Stimulated activated CD4-positive, alpha-beta T cell treated with anti-CD3 and anti-CD28 coated beads, Interleukin-1b, Interleukin-23, amount 100 ng/mL, for 48 hours (primary cell): ENCODE measurements around the gene HEG1.
"Not testable (repeated sequence)": the region's sequence is repeated elsewhere in the genome, so short reads cannot be mapped to it uniquely, and the experiment has no call there.

Experiments
- DNase-seq: peaks from one replicate; pipeline ENCODE4 v3.0.0-alpha.2; 2020

HEG1 gene

DNA sequence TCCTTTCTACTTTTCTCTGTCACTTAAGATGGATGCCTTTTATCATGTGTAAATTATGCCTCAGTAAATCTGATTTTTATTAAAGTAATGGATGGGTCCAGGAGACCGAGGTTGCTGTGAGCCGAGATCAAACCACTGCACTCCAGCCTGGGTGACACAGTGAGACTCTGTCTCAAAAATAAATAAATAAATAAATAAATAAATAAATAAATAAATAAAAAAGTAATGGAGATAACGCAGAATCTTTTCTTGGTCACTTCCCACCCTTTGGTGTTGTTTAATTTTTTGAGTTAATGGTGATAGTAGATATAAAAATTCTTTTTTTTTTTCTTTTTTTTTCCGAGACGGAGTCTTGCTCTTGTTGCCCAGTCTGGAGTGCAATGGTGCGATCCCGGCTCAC, 77.2 kb downstream of the HEG1 start:
- DNase-seq, result no peak

DNA sequence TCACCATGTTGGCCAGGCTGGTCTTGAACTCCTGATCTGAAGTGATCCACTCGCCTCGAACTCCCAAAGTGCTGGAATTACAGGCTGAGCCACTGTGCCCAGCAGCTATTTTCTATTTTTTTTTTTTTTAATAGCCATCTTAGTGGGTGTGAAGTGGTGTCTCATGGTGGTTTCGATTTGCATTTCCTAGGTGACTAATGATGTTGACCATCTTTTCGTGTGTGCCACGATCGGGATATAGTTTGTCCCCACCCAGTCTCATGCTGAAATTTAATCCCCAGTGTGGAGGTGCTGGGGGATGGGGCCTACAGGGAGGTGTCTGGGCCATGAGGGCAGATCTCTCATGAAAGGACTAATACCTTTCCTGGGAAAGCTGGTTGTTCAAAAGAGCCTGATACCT, 79.4 kb downstream of the HEG1 start:
- no peak for DNase-seq

DNA sequence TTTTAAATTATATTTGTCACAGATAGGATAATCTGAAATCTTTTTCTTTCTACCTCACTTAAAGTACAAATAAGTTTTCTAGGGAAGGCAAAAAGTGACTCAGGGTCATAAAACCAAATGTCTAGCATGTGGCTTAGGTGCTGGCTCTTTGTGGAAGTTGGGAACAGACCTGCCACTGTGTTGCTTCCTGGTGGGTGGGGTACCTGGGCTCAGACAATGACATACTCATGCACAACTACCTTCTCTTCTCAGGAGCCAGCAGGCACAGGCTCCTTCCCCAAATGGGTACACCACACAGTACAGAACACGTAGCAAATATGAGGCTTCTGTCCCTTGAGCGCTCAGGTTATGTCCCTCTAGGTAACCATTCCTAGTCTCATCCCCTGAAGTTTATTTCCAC, 81.1 kb downstream of the HEG1 start:
- DNase-seq, result no peak

DNA sequence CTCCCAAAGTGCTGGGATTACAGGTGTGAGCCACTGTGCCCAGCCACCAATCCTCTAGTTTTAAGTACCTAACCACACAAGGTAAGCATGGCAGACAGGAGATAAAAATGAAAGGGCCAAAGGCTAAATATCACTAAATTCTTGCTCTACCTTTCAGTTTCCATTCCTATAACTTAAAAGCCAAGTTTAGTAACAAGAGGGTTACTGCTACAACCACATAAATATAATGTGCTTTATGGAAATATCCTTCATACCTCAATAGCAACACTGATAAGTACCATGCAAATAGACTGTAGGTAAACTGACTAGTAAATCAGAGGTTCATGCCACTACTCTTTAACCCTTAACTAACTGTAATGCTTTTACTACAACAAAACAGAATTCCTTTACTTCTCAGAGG, 82.5 kb downstream of the HEG1 start:
- DNase-seq, result no peak

DNA sequence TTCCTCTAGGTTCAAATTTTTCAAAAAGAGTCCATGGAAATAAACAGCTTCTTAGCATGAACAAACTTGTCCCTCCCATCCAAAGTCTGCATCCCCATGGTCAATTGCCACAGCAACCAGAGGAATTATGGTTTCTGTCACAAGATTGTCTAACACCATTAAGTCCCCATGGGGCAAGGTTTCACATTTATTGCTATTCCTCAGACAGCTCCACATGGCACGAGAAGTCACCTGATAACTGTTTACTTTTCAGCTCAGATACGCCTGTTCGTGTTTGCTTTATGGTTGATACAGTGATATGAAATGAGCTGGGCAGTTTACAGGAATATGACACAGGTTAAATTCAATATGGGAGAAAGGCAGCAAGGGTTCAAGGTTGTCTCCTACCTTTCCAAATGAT, 83.3 kb downstream of the HEG1 start:
- no peak for DNase-seq

DNA sequence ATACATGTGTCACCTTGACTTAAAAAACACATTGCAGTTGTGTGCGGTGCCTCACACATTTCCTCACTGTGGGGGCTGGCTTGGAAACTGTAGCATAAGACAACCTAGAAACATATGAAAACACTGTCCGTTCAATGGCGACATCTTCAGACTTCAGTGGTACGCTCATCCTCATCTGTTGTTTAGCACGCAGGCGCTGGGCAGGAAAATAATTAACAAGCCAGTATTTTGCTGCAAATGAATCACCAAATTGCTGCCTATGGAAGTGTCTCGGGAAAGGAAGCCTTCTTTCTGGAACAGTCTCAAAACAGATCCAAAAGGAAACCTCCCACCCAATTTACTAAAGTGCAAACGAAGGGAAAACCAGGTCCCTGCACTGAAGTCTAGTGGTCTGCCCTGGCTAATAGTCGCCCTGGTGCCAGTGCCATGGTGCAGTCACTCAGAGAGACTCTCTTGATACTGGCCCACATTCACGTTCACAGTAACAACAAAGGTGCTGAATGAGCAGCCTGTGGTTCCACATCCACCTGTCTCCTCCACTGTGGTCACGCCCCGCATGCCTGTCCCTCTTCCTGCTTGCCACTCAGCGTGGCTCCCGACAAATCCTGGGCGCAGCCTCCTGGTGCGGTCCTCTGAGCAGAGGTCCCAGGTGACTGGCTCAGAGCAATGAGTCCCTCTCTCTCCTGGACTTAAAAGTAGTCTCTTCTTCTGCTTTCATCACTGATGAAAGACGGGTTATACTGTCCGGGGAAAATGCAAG, 85.7 kb downstream of the HEG1 start:
- no peak for DNase-seq

DNA sequence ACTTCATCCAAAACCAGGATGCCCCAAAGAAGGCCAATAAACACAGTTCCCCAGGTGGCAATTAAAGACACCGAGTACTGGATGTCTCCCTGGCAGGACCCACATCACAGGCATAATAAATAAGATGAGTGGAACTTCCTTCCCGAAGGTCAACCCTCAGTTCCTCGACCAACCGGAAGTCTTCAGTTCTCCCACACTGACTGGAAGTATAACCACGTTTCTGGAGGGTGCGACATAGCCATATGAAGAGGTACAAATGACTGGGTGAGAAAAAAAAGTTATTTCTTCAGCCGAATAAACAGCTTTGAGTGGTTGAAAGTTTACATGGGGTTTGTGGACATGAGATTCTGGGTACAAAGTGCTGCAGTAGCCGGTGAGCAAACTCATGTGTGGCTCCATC, 86.6 kb downstream of the HEG1 start:
- DNase-seq, result no peak

DNA sequence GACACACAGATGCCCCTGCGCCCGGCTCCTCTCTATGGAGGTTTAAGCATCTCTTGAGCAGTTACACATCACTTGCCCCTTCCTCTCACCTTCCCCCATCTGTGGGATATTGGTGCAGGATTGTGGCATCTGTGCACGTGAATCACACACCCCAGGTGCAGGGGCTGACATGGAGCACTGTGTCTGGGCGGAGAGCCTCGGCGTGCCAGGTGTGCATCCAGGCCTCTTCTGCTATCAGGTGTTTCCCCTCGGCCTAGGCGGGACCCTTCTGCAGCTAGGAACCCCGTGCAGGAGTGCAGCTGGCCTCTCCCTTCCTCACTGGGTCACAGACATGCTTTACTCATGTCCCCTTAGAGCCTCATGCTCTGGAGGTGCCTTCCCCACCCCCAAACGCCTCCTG, 87.8 kb downstream of the HEG1 start:
- no peak for DNase-seq

DNA sequence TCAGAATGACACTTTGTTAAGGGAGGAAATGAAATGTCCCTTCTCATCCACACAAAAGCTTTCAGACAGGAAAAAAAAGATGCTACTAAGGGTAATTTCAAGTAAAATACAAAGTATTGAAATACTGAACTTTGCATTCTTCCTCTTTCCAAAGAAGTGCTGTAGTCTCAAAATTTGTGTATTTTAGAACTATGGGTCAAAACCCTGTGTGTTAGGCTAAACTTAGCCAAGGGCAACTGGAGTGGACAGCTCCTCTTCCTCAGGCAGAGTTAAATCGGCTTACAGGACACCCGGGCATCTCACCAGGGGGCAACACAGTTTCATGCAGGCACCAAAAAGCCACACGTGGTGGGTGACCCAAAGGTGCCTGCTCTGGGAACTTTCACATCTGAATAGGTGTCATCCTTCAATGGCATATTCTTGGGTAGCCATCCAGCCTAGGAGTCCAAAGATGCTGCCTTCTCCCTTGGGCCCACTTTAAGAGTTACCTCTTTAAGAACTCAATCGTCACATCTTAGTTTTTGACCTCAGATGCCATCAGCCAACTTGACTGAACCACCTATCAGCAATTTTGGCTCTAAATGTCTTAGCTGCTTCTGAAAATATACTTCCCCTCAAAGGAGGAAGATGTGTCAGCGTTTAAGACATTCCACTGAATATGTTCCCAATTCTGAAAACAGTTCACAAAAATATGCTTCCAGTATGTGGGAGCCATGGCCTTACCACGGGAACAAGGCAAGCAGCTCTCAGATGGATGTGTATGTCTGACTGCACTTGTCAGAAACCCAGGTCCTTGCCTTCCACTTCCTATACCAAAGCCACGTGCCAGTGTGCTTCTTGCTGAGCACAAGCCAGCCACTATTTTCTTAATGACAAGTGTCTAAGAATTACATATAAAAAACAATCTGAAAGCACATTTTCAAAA, 89.0 kb downstream of the HEG1 start:
- no peak for DNase-seq

DNA sequence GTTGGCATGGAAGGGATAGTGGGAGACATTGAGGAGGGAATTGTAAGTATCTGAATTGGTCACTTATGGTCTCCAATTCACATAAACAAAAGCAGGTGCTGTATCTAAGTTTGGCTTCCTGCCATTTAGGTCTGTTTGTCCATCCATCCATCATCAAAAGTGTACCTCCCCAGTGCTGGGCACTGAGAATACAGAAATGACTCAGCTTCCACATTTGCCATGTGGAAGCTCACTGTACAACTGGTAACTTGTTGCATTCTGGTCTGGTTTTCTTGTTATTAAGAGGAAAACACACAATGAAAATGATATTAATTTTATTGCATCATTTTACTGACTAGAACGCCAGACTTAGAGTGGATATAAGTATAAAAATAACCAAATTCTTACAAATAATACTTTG, 90.4 kb downstream of the HEG1 start:
- DNase-seq, result no peak

DNA sequence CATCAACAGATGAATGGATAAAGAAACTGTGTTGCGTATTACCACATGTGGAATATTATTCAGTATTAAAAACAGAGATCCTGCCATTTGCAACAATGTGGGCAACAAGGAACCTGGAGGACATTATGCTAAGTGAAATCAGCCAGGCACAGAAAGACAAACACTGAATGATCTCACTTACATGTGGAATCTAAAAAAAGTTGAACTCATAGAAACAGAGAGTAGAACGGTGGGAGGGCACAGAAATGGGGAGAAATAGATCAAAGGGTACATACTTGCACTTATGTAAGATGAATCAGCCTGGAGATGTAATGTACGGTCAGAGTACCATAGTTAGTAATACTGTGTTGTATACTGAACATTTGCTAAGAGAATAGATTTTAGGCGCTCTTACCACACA, 91.4 kb downstream of the HEG1 start:
- no peak for DNase-seq

DNA sequence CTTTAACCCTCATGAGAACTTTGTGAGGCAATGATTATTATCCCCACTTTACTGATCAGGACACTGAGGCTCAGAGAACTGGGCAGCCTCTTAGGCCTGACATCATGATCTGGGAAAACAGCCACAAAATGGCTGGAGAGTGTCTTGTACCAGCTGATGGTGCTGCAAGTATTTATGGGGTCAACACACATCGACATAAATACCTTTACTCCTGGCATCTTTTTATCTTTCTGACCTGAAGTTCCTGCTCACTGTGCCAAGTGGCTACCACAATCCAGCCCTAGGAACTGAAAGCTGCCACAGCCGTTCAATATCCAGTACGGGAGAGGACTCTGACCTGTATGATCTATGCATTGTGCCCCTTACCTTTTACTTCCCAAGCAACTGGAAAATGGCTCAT, 92.0 kb downstream of the HEG1 start:
- DNase-seq, result no peak

DNA sequence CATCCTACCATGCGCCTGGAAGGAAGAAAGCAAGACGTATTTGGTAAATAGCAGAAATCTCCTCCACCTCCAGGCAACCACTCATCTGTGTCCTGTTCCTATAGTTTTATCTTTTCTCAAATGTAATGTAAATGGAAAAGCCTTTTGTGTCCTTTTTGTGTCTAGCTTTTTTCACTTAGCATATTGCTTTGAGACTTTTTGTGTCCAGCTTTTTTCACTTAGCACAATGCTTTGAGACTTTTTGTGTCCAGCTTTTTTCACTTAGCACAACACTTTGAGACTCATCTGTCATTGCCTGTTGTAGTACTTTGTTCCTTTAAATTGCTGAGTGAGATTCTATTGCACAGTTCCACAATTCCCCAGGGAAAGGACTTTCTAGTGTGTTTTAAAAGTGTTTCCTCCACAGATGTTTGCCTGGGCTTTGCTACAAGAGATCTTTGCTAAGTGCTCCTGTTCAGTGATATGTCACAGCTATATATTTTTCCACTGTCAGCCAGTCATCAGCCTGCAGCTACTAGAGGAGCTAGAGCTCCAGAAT, 93.3 kb downstream of the HEG1 start:
- no peak for DNase-seq

DNA sequence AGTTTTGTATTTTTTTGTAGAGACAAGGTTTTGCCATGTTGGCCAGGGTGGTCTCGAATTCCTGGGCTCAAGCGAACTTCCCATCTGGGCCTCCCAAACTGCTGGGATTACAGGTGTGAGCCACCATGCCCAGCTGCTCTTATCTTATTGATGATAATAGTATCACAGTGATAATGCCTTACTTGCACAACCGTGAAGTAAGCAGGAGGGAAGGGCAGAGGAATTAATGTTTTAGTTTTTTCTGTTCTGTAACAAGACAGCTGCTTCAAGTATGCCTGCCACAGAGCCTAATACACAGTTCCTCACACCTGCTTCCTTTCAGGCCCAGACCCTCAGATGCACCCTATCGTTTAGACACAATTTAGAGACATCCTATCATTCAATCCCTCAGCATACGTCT, 95.1 kb downstream of the HEG1 start:
- no peak for DNase-seq

DNA sequence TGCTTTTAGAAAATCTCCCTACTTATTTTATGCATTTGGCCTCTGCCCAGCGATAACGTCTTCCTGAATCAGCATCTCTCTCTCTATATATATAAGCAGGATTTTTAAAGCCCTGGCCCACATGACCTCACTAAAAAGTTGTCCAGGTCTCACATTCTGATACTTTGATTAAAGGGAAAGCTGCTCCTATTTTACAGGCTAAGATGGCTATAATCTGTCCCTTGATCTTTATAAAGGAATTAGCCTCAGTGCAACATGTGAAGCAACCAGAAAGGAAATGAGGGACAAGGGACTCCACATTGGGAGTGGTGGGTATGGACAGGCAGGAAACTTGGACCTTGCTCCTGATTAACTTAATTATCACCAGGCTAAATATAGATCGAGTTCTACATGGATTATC, 95.7 kb downstream of the HEG1 start:
- no peak for DNase-seq

DNA sequence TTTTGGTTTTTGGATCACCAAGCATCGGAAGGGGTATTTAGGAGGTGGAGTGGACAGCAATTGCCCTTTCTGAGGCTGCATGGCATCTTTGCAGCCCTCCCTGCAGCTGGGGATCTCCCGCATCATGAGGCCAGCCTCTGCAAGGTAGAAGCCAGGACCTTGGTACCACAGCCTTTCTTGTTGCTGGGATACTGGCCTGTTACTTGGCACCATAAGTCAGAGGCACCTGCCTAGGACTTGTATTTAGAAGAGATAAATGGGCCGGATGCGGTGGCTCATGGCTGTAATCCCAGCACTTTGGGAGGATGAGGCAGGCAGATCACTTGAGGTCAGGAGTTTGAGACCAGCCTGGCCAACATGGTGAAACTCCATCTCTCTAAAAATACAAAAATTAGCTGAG, 97.8 kb downstream of the HEG1 start:
- DNase-seq, result not testable (repeated sequence)

DNA sequence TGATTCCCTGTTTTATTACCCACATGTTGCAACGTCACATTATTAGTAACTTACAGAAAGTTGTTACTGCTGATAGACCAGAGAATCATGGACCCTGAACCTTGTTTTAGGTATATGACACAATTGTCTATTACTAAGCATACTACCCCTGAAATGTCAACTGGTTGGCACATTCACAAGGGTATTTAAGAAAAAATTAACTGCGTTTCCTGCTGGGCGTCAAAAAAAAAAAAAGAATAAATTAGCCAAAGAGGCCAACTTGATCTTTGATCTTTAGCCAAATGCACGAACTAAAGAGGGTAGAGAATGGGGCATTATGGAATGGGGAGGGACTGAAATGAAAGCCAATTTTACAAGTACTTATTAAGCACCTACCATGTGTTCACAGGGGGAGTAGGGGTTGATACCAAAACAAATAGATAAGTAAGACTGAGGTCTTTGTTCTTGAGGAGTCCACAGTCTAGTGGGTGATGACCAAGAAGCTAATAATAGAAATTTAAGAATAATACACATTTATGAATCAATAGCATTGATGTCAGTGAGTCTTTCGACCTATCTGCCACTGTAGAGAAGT, 103.4 kb downstream of the HEG1 start:
- no peak for DNase-seq

DNA sequence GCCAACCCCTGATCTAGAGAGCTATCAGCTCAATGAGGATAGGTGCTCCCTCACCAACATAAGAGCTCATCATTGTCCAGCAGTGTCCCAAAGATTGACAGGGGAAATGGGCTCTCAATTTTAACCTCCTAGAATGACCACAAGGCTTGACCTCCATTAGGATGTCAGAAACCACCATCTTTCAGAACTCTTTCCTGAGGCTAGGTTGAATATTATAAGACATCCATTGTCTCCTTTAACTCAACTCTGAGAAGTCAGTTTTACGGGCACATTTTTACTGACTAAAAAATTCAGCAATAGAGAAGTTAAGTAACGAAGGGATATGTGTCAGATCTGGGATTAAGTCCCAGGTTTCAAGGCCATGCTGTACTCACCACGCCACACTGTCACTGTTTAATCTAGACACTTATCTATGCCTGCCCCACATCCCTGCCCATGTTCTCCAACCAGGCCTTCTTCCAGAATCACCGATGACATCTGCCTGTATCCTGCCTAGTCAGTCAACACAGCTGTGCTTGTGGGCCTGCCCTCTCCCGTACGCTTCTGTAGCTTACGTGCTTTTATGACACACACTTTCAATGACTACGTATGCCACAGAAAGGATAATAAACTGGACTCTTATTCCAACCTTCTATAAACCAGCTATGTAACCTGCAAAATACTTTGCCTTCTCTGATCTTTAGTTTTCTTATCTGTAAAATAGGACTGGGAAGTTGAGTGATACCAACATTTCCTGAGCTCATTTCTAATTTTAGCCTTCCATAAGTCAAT, 104.1 kb downstream of the HEG1 start:
- DNase-seq, result no peak

DNA sequence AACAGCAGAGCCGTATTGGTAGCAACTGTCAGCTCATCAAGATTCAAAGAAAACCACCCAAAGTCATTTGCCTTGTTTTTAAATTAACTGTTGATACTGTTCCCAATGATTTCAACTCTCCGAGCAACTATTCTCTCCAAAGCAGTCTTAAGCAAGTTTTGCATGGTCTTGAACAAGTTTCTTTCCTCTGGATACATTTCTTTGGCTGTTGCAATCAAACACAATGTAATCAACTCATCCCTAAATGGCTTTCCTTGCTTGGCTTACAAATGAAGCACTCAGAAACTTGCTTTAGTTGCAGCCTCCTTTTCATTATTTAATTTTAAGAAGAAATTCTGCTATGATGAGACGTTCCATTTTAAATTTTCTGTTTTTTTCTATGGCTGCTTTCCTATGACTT, 105.8 kb downstream of the HEG1 start:
- DNase-seq, result no peak

DNA sequence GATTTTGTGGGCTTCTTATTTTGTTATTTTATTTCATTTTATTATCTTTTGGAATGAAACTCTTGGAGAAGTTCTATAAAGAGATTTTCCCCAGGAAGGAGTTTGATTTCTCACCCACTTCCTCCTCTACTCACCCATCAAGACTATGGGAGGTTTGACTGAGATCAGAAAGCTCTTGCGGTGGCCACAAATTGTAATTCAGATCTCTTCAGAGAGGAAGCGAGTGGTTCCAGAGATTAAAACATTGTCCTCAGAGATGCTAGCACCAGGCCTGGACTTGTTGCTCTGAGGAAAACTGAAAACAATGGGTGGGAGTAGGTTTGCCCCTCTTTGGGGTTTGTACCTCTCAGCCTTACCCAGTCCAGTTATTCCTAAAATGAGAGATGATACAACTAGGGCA, 113.2 kb downstream of the HEG1 start:
- no peak for DNase-seq

DNA sequence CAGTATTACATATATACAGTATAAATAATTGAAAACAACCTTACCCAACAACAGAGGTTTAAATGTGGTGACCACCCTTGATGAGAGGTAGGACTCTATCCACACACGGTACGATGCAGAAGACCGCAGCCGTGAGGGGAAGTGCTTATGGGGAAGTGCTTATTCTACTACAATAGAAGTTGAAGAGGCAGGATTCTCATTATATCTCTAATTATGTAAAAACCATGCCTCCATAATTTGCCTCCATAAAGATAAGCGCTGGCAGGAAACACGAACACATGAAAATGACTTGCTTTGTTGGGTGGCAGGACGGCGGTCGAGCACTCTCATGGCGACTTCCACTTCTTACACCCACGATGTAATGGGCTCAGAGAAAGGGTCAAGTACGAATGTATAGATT, 114.0 kb downstream of the HEG1 start:
- no peak for DNase-seq

DNA sequence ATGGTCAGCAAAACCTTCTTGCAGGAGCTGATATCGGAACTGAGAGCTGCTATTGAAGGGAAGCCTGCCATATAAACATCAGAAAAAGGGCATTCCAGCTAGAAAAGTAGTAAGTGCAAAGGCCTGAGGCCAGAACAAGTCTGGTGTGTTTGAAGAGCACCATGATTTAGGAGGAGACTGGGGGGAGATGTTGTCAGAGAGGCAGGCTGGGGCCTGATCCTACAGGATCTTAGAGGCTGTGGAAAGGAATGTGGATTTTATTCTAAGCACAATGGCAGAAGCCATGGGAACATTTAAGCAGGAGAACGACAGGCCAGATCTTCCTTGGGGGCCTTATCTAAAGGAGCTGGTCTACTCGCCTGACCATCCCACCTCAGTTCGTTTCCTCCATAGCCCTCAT, 116.1 kb downstream of the HEG1 start:
- DNase-seq, result no peak

DNA sequence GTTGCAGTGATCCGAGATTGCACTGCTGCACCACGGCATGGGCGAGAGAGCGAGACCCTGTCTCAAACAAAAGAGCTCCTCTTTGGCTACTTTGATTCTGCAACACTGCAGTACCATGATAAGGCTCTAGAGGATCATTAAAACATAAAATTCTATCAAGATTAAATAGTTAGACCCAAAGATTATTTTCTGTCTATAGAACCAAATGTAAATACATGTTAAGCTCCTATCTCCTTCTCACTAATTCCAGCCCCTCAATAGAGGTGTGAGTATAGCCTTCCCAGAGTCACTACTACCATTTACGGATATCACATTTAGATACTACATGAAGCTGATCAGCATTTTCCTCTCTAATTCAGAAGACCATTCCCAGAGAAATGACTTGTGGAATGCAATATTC, 116.9 kb downstream of the HEG1 start:
- no peak for DNase-seq
